Upper lobe of left lung (tissue), 6 donors: ENCODE results near the gene SP5. TPM values are rescaled to one million over a fixed set of nuclear protein-coding genes. Genes with fewer than 3 reads are reported as not detected.

ENCODE experiments used
- ATAC-seq, 2 donors: fragments of 200-7000 bp; cut with Tn5 transposase; one replicate each; pipeline ENCODE4 v1.9.1; 2022; ENCODE audit warnings: mild to moderate bottlenecking in 2 of 2, moderate library complexity in 2 of 2; ENCODE audit not compliant: low FRiP score in 2 of 2
- DNase-seq, 2 donors: peaks; one replicate each; pipeline ENCODE4 v3.0.0-alpha.2; 2019 to 2020
- H3K27ac ChIP-seq, 4 donors: fragments of 200-600 bp; sonication (generic); one replicate each; pipeline ENCODE4 v1.5.1; 2016 to 2019
- H3K27me3 ChIP-seq, 4 donors: fragments of 200-600 bp; sonication (generic); one replicate each; pipeline ENCODE4 v1.5.1; 2017 to 2019
- H3K36me3 ChIP-seq, 4 donors: fragments of 200-600 bp; sonication (generic); one replicate each; pipeline ENCODE4 v1.5.1; 2016 to 2019
- H3K4me1 ChIP-seq, 4 donors: fragments of 200-600 bp; sonication (generic); one replicate each; pipeline ENCODE4 v1.5.1; 2018 to 2019
- H3K4me3 ChIP-seq, 4 donors: fragments of 200-600 bp; sonication (generic); one replicate each; pipeline ENCODE4 v1.5.1; 2017 to 2019; ENCODE audit warnings: mild to moderate bottlenecking in 2 of 4, moderate library complexity in 1 of 4
- H3K9me3 ChIP-seq, 4 donors: fragments of 200-600 bp; sonication (generic); one replicate each; pipeline ENCODE4 v1.5.1; 2018 to 2019
- EP300 ChIP-seq, 4 donors: sonication (generic); formaldehyde crosslinking; IDR thresholded peaks; one replicate each; pipeline ENCODE4 v1.5.1; 2017; ENCODE audit warnings: antibody characterized with exemption in 4 of 4, control low read depth in 2 of 4
- POLR2A ChIP-seq, 4 donors: fragments of 450-650 bp; IDR thresholded peaks; one replicate each; pipeline ENCODE4 v1.5.1; 2016 to 2017; ENCODE audit warnings: antibody characterized with exemption in 4 of 4, mild to moderate bottlenecking in 2 of 4
- POLR2AphosphoS5 ChIP-seq, 2 donors: sonication (generic); formaldehyde crosslinking; IDR thresholded peaks; one replicate each; pipeline ENCODE4 v1.5.1; 2017; ENCODE audit warnings: antibody characterized with exemption in 2 of 2
- WGBS, 2 donors: methylation state at CpG; one replicate each; pipeline ENCODE4 v1.1.5; 2017 to 2018; 5-methylcytosine and 5-hydroxymethylcytosine counted together
- total RNA-seq, 6 donors: library from RNA; depleted of rRNA in 4 of 6; stranded (reverse); fragments of >200 nt in 4 of 6; gene quantifications; one replicate each; pipeline versions ENCODE4 v1.1.0 to v1.2.1, GENCODE V29; 2016 to 2021
- TF ChIP-seq, protein P1 (sequence below), 6 experiments: fragments of 450-650 bp in 4 of 6; fragments of 200-600 bp in 2 of 6; sonication (generic) in 2 of 6; IDR thresholded peaks; one replicate each; pipeline ENCODE4 v1.5.1; 2016 to 2019; ENCODE audit warnings: antibody characterized with exemption in 6 of 6
- donor health status: DM: no; HTN: no; CAD: no; lungs with moderate emphysema.
- donor health status: DM: no; HTN: yes; CAD: no; lungs with severe emphysema.

SP5 gene
- total RNA-seq, 6 donors from 2014 or later: 1.5 to 6.6 (median 4.4) TPM

DNA sequence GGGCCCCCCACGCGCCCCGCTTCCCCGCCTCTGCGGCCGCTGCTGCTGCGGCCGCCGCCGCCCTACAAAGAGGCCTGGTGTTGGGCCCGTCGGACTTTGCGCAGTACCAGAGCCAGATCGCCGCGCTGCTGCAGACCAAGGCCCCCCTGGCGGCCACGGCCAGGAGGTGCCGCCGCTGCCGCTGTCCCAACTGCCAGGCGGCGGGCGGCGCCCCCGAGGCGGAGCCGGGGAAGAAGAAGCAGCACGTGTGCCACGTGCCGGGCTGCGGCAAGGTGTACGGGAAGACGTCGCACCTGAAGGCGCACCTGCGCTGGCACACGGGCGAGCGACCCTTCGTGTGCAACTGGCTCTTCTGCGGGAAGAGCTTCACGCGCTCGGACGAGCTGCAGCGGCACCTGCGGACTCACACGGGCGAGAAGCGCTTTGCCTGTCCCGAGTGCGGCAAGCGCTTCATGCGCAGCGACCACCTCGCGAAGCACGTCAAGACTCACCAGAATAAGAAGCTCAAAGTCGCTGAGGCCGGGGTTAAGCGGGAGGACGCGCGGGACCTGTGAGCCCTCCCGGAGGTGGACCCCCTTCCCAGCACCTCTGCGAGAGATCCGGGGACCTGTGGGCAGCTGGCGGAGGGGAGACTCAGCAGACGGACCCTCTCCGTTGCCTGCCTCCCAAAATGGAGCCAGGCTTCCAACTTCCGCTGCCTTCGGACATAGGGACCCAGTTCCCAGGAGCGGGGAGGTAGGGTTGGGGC, 1.9 kb downstream of the SP5 start:
- Histone ChIP-seq H3K9me3 (no peaks in the 10 kb centered on the region), H3K36me3 (no peaks in the 10 kb centered on the region), H3K4me3 (peak overlapping the region in 3 of 4 donors; percentile 47 to 62 (median 52)), H3K27ac (no peak overlapping the region), H3K27me3 (peaks cover 0 to 50% (median 32%) of the 10 kb centered on the region in 4 donors), H3K4me1 (peaks cover 29 to 48% (median 34%) of the 10 kb centered on the region in 4 donors)
- ATAC-seq (peak in 1 of 2 donors; percentile 56), DNase-seq (peak; percentile 68 to 90)
- TF ChIP-seq, protein P1, sequence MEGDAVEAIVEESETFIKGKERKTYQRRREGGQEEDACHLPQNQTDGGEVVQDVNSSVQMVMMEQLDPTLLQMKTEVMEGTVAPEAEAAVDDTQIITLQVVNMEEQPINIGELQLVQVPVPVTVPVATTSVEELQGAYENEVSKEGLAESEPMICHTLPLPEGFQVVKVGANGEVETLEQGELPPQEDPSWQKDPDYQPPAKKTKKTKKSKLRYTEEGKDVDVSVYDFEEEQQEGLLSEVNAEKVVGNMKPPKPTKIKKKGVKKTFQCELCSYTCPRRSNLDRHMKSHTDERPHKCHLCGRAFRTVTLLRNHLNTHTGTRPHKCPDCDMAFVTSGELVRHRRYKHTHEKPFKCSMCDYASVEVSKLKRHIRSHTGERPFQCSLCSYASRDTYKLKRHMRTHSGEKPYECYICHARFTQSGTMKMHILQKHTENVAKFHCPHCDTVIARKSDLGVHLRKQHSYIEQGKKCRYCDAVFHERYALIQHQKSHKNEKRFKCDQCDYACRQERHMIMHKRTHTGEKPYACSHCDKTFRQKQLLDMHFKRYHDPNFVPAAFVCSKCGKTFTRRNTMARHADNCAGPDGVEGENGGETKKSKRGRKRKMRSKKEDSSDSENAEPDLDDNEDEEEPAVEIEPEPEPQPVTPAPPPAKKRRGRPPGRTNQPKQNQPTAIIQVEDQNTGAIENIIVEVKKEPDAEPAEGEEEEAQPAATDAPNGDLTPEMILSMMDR (IDR thresholded peaks at IDR 0.05): peak; percentile 52 to 88 (median 64)
- TF ChIP-seq EP300 (IDR thresholded peaks at IDR 0.05): no peak
- WGBS, 2 donors: 20 to 42% methylated on average over 1 to 26 of the region's 74 CpGs

DNA sequence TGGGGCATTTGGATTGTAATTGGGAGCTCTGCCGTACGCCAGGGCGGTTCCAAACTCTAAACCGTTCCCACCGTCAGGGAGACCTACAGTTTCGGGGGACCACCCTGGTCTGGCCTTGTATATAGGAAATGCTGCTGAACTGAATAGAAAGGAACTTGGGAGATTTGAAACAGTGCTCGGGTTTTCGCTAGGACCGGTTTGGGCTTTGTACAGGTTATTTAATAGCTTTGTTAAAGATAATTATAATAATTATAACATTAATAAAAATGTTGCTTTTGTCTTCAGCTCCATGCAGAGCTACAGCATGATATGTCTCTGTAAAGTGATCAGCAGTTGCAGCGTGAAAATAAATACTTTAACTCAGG, 2.4 kb downstream of the SP5 start:
- Histone ChIP-seq H3K4me3 (no peak overlapping the region), H3K36me3 (no peaks in the 10 kb centered on the region), H3K9me3 (no peaks in the 10 kb centered on the region), H3K27ac (no peak overlapping the region), H3K27me3 (peaks cover 0 to 47% (median 30%) of the 10 kb centered on the region in 4 donors), H3K4me1 (peaks cover 29 to 44% (median 34%) of the 10 kb centered on the region in 4 donors)
- 38 to 52% methylated on average over 7 to 10 of the region's 10 CpGs for WGBS, 2 donors
- TF ChIP-seq POLR2AphosphoS5 (IDR thresholded peaks at IDR 0.05) (no peak), POLR2A (IDR thresholded peaks at IDR 0.05) (no peak), EP300 (IDR thresholded peaks at IDR 0.05) (no peak)
- TF ChIP-seq, protein P1 (IDR thresholded peaks at IDR 0.05): no peak
- ATAC-seq: no peak
- no peak for DNase-seq

DNA sequence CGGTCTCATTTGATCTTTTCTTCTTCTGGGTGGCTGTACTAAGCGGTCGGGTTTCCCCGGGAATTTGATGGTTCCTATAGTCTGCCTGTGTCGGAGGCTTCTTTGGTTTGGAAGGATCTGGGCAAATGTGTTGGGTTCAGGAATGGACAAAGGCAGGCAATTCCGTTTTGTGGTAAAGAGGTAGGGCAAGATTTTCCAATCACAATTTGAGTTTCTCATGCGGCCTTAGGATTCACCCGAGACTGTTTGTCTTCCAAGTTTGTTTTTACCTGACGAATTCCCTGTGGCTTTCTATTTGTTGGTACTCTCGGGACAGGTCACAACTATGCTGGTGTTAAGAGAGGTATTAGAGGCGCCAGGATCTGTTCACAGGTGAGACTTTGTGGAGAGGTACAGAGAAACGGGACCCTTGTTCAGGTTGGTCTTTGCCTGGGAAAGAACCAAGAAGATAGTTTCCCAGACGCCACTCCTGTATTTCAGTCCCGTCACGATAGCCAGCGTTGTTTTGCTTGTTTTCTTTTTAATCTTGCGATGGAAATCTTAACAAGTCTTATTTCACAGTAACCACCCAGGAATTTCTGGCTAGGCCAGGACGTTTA, 3.0 kb downstream of the SP5 start:
- Histone ChIP-seq H3K36me3 (no peaks in the 10 kb centered on the region), H3K27ac (no peak overlapping the region), H3K9me3 (no peaks in the 10 kb centered on the region), H3K4me3 (no peak overlapping the region), H3K27me3 (peaks cover 0 to 42% (median 27%) of the 10 kb centered on the region in 4 donors), H3K4me1 (peaks cover 29 to 44% (median 34%) of the 10 kb centered on the region in 4 donors)
- ATAC-seq (no peak), DNase-seq (no peak)
- TF ChIP-seq POLR2A (IDR thresholded peaks at IDR 0.05): no peak
- no peak for TF ChIP-seq POLR2AphosphoS5 (IDR thresholded peaks at IDR 0.05)
- TF ChIP-seq EP300 (IDR thresholded peaks at IDR 0.05): no peak
- TF ChIP-seq, protein P1 (IDR thresholded peaks at IDR 0.05): no peak
- WGBS, 2 donors: 42 to 58% methylated on average over 18 of the region's 18 CpGs

DNA sequence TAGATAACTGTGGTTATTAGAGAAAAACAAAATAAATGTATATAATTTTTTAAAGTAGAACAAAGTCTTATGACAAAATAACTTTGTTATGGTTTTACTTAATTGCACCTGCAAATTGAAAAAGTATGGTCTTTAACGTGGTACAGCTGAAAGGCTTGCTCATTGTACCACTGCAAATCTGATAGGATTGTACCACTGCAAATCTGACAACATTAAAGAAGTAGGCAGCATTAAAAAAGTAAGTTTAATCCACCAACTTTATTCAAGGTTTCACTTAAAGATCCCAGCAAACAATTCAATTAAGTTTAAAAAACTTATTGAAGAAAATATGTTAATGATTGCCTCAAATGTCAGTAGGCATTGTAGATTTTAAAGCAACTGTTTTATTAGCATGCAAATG, 4.7 kb downstream of the SP5 start:
- Histone ChIP-seq H3K4me3 (no peak overlapping the region), H3K27me3 (peaks cover 0 to 26% (median 17%) of the 10 kb centered on the region in 4 donors), H3K9me3 (no peaks in the 10 kb centered on the region), H3K27ac (no peak overlapping the region), H3K4me1 (peaks cover 20 to 26% (median 23%) of the 10 kb centered on the region in 4 donors), H3K36me3 (no peaks in the 10 kb centered on the region)
- TF ChIP-seq, protein P1 (IDR thresholded peaks at IDR 0.05): no peak
- TF ChIP-seq POLR2A (IDR thresholded peaks at IDR 0.05) (no peak), EP300 (IDR thresholded peaks at IDR 0.05) (no peak), POLR2AphosphoS5 (IDR thresholded peaks at IDR 0.05) (no peak)
- DNase-seq: no peak
- ATAC-seq: no peak
- WGBS, 2 donors: 60 to 69% methylated on average over 1 of the region's 1 CpG
